NCI-H774 (cell line): ENCODE results near the gene CARHSP1.
"Not testable (repeated sequence)": the region's sequence is repeated elsewhere in the genome, so short reads cannot be mapped to it uniquely, and the experiment has no call there.

Experiments used
- DNase-seq: peaks from one replicate; lab custom pipeline; 2025; lab: John Stamatoyannopoulos, UW

CARHSP1 gene

DNA sequence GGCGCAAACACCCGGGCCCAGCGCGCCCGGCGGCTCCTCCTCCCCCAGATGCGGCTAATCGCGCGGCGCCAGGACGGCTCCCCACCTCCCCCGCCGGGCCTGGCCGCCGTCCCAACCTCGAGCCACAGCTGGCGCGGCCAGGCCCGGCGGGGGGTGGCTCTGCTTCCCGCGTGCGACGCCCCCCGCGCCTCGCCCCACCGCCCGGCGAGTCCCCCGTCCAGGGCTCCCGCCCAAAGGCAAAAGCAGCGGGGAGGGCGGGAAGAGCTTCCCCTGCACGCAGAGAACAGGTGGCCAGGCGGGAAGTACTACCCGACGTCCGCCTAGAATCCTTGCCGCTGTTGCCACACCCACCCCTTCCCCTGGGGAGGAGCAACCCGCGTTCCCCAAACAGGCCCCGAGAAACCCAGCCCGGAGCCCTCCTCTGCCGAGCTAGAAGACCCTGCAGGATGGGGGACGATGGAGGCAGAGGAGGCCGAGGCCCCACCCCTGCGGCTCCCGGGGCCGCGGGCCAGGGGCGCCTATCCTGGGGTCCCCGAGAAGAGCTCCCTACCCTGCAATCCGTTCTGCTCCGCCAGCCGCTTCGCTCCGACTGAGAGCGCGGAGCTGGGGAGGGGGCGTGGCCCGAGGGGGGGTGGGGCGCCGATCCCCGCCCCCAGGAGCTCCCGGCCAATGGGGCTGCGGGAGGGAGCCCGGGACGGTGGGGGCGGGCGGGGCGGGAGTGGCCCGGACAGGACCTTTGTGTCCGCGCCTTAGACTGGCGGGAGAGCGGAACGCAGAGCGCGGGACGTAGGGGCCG, at the start of gene CARHSP1:
Gene CARHSP1 (minus strand): TSS at position 591 of the 796 bp plus-strand sequence. CDS start 9,678 bp downstream, outside the sequence.
- peak; percentile 92 for DNase-seq

DNA sequence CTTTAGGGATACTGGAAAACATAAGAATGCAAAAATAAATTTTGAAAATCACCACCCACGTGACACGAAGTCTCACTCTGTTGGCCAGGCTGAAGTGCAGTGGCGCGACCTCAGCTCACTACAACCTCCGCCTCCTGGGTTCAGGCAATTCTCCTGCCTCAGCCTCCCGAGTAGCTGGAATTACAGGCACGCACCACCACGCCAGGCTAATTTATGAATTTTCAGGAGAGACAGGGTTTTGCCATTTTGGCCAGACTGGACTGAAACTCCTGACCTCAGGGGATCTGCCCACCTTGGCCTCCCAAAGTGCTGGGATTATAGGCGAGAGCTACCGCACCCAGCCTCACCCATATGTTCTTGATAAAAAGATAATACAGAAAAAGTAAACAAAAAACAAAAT, 48.5 kb upstream of the CARHSP1 start:
- not testable (repeated sequence) for DNase-seq

DNA sequence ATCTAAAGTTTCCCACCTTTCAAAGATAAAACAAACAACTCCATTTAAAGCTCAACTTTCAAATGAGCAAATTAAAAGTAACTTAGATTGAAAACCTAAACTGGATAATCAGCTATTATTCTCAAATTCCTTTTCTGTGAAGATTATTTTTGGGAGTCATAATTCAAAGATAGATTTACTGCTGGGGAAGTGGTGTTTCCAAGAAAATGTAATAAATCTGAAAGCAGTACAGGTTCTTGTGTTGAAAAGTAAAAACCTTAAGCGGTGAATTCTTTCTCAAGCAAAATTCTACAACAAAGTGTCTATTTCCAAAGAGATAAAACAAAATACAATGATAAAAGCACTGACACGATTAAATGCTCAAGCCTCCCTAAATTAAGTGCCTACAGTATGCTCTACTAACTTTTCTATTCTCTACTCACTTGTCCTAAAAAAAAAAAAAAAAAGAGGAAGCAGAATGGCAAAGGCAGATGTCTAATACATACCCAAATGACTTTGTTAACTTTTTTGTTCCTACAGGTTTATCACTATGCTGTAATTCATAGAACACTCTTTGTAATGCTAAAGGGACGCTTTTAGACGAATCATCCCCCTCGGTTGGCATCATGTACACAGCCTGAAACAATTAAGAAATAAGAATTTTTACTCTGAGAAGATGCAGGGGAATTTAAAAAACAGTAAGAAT, 47.9 kb upstream of the CARHSP1 start:
- DNase-seq: no peak

DNA sequence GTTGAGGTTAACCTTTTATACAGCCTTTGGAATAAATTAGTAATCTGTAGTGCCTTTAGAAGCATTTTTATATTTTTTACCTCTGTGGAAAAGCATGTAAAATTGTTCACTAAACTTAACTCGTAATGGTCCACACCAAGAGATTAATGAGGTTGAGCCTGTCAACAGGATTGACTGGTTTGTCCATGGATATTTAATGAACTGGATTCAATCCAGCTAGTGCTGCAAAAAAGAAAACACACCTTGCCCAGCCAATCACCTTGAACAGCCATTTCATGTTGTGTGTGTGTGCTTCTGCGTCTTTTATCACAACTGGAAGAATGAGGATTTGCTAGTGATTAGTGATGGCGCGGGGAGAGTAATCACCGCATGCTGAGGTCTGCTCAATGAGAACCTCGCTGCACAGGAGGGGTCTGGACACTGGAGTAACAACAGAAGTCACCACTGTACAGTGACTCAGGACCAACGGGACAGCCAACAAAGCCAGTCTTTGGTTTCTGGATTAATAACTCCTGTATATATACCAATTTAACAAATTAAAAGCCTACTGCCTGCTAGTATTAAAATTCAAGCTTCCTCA, 47.0 kb upstream of the CARHSP1 start:
- DNase-seq: no peak

DNA sequence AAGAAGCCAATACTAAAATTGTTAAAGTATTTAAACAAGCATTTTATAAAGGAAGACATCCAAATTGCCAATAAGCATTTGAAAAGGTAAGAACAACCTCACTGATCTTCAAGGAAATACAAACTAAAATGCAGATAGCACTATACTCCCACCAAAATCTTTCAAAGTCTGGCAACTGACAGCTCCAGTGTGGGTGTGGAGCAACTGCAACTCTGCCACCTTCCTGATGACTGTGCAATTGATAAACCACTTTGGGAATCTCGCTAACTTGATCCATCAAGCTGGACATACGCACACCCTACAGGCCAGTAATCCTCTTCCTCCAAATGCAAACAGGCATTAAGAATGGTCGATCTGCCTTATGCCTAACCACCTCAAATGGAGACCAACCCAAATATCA, 45.3 kb upstream of the CARHSP1 start:
- no peak for DNase-seq

DNA sequence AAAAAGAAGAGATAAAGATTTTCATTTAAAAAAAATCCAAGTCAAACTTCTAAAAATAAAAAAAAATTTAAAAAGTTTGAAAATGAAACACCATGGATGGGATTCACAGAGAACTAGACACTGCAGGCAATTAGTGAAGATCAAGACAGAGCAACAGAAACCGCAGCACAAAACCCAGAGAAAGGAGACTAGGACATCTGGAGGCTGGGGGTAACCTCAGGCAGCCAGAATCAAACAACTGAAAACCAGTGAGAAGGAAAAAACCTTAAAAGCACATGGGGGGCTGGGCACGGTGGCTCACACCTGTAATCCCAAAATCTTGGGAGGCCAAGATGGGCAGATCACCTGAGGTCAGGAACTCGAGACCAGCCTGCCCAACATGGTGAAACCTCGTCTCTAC, 44.0 kb upstream of the CARHSP1 start:
- no peak for DNase-seq

DNA sequence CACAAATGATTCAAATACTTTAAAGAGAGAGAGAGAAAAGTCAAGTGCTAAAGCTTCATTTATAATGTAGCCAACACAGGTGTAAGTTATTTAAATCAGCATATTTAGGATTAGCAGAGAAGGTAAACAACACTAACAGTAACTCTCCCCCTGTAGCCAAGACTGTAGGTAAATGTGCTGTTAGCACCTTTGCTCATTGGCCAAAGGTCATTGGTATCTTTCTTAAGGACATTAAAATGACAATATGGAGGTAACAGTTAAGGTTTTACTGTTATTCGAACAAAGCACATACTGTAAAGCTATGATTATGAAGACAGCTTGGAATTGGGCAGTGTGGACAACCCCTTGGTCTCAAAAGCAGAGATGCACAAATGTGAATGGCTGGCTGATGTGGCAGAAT, 42.0 kb upstream of the CARHSP1 start:
- DNase-seq: no peak

DNA sequence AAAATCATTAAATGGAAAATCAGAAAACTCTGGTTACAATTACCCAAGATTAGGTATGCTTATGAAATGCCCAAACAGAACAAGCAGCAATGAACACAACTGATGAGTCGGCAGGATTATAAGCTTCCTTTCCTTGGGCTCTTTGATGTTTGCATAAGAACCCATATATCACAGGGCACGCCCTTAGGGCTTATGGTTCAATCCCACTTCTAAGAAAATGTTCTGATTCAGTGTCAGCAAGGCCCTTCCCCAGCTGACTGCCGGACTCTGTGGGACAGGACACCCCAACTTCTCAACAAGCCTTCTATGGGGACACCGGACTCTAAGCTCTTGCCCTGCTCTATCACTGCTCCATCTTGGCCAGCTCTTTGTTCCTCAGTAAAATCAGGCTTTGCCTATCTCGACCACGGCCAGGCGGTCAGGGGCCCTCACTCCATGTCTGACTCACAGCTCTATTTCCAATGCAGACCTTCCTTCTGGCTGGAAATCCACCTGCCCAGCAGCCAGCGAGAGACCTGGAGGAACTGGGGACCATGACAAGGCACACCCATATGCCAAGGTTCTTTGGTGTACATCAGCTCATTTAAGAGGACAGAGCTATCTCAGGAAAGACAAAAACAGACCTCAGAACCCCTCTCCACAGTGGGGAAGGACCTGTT, 40.1 kb upstream of the CARHSP1 start:
- no peak for DNase-seq

DNA sequence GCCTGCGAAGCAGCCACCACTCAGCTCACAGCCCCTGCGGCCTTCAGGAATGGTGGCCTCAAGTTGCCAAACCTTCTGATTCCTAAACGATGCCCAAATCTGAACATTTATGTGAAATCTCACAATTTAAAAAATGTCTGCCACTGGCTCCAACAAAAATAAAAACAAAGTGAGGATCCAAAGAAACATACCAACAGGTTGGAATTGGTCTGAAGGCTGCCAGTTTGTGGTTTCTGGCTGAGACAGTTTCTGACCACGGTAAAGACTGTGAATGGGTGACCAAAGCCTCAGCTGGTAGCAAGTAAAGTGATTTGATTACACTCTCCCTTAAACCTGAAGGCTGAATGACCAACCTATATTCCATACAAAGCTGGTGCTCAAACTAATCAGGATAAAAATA, 38.3 kb upstream of the CARHSP1 start:
- DNase-seq: no peak

DNA sequence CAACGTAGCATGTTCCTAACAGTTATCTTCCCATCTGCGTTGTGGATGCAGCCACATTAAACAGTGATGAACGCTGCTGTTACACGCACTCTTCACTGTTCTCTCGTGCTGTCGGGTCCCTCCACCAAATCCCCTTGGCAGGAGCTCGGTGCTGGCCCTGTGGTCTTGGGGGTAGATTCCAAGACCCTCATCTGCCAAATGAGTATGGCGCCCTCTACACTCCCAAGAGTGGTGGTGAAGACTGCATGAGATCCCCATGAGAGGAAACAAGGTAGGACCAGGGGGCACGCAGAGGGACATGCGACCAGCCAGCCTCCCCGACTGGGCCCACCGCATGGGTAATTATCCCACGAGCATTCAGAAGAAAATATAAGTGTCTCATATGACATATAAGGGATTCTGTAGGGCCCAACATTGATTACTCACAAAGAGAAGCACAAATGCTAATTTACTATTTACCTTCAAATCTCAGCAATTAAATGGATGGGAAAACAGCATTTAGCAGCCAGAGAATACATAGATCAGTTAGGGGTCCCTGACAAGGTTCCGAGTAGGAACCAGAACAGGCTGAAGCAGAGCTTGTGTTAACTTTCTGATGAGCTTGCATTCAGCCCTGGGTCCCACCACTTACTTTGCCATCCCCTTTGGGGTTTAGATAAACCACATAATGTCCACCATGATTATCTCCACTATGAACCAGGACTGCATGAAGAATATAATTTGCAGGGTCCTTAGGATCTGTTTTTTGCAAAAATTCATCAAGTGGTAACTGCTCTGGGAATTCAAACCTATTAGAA, 37.2 kb upstream of the CARHSP1 start:
- DNase-seq: no peak

DNA sequence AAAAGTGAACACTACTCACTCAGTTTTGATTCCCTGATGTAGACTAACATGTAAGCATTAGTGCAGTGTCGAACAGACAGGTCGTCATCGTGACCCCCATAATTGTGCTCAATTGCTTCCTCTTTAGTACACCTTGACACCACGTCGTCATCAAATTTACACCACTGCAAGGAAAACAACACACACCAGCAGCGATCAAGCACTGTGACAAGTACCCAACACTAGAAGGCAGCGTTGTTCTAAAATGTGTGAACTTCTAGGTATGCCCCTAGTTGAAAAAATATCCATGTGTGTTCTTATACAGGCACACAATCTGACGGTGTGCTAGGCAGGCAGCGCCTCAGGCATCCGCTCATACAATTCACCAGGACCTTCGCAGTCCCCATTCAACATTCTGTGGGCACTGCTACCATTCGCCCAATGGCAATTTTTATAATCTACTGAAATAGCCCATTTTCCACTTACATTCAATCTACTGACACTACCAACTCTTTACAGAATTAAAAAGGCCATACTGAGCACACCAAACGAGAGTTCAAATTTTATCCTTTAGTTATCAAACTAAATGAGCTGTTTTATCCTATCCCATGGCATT, 36.5 kb upstream of the CARHSP1 start:
- no peak for DNase-seq

DNA sequence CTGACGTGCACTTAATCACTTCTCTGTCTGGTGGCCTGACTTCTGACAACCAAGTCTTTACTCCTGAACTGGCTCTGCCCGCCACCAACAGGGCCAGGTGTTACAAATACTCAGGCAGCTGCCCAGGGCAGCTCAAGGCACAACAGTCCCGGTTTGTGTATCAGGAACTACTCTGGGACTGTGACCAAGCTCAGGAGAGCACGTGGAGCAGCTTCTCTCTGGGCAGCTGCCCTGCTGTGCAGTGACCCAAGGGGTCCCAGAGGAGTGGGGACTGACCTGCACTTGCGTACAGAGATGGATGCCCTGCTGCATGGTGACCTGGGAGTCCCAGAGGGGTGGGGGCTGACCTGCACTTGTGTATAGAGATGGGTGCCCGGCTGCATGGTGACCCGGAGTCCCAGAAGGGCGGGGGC, 35.2 kb upstream of the CARHSP1 start:
- DNase-seq: no peak

DNA sequence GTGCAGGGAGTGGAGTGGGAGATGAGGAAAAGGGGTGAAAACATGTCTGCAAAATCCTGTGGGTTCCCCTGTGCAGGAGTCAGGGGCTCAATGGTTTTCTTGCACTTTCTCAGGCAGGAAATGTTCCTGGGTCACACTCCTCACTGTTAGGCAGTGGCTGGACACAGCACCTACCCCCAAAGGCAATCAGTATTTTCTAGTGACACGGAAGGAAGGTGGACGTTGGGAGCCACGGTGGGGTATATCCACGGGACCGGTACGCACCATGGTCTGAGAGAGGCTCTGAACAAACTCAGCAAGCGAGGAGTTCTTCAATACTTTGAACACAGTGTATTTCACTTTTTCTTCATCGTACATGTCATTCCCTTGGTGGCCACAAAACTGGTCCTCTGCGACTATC, 34.2 kb upstream of the CARHSP1 start:
- no peak for DNase-seq

DNA sequence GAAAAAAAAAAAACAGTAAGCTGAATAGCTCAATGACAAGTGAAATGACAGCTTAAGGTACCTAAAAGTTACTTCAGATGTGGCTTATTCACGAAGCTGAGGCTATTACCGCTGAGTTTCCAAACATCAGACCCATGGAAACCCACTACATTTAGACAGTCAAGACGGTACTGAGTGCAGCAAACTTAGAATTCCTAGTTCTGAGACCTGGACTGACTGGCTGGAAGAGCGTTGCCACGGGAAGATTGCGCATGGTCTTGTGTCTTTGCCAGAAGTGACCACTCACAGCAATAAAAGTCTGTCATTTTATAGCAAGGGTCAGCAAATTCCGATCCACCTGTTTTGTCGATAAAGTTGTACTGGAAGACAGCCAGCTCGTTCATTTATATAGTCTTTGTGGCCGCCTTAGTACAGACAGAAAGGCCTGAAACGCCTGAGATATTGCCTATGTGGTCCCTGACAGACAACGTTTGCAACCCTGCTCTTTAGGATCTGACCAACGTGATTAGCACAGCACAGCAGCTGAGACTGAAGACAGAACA, 32.6 kb upstream of the CARHSP1 start:
- DNase-seq: no peak

DNA sequence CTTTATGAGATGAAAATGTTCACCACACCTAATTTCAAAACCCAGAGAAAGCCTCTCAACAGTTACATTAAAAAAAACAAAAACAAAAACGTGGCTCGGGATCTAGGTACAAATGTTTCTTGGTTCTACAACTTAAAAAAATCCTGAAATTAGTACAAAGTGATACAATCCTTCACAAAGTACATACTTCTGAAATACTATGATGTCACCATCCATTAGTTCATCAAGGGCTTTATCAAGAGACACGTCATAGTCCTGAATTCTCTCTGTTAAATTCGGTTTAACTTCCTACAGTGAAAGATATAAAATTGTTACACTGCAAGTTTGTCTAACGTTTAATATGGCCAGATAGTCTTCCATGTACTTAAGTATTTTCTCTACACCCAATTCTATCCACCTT, 31.5 kb upstream of the CARHSP1 start:
- no peak for DNase-seq

DNA sequence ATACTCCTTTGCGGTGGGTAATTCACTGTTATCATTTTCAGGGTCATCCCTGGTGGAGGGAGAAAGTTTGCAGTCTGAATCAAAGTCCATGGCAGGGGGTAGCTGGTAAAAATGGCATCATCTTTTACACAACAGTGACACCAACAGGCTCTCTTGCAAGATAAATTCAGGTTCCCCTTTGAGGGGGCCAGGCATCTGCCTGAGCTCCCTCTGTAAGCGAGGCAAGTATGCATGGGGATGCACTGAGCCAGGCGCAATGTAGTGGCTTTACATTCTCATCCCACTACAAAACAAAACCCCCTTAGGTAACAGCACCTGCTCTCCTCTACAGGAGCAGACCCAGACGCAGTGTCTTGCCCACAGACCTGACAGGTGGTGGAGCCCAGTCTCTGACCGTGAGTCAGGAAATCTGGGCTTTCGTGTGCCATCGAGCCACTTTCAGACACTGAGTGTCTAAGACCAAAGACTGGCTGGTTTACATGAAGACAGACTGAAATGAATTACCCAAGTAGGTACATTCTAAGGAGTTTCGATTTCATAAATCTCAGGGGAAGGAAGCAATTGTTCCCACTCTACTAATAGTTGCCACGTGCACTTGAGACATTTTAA, 31.0 kb upstream of the CARHSP1 start:
- DNase-seq: no peak

DNA sequence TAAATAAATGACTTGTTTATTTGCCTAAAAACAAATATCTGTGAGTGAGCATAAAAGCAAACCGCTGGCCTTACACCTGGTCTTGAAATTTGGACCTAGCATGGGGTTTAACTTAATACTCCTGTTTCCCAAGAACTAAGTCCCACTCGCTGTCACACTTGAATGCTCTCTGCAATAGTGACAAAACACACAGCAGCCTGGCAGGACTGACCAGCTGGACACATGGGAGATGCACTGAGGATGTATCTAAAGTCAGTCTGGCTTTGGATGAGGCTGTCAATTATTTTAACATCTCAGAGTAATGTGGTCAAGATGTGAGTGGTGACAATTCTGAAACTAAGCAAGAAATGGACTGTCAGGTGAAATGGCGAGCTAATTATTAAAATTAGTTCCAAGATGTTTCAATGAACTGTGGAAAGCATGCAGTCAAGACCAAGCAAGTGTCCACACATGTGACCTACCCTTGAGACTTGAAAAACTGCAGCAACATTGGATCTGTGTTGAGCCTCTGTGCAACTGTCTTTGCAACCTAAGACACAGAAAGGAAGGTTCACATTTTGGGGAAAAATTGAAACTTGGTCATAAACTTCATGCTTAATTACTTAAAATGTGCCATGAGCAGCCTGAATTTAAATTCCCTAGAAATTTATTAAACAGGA, 30.0 kb upstream of the CARHSP1 start:
- DNase-seq: no peak

DNA sequence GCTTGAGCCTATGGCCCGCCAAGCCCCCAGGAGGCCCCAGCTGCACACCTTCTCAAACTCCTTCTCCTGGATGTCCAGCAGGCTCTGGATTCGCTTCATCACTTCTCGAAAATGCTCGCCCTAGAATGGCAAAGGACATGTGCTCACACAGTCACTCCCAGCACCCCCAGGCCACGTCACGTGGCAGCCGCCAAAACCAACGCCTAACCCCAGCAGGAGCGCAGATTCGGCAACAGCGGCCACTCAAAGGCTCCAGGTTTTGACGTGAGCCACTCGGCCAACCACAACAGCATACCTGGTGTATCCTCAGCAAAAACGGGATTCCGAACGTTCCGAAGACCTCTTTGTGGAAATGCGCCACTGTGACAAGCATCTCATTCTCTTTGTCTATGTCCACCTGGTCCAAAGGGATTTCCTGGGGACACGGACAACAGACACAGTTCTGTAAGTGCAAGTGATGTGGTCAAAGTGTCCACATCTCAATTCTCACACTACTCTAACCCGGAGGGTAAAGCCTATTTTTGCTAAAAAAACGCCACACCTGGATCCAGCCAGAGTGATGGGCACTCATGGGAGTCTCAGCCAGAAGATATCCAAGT, 26.0 kb upstream of the CARHSP1 start:
- no peak for DNase-seq

DNA sequence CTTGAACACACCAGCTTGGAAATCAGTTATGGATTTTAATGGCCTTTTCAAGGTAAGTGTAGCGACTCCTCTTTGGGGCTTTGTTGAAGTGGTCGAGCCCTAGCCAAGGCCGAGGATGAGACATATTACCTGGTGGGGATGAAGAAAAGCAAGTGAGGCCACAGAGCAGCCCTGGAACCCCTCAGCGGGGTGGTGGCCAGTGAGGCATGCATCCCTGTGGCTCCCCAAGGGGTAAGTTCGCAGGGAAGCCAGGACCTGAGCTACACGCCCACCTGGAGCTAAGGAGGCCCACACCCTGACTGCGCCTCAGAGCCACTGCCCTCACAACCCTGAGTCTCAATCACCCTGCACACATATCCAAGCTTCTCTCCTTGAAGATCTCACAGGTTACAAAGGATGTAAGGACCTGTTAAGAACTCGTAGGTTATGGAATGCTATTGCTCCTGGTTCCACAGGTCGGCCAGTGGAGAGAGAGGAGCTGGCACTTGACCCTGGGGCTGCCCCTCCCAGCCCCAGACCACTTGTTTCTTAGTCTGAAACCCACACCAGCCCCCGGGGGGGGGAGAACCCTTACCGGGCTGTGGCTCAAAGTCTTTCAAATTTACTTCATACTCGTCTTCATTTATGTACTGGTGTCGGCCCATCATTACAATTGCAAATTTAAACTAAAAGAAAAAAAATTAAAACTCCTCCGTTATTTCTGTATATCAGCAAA, 25.3 kb upstream of the CARHSP1 start:
- no peak for DNase-seq
